H9 (cell line): Measurements from ENCODE around the gene POLR1D. TPM values are rescaled to one million over a fixed set of nuclear protein-coding genes. Genes with fewer than 3 reads are reported as not detected.

Experiments
- DNase-seq: peaks from one replicate; pipeline ENCODE4 v3.0.0-alpha.2; 2017
- H2AFZ ChIP-seq: one replicate; pipeline ENCODE4 v1.6.1; 2013; ENCODE audit warnings: mild to moderate bottlenecking, low read length, control low read depth, moderate library complexity
- H2AK5ac ChIP-seq: 2 replicates; pipeline ENCODE4 v1.6.1; 2013; ENCODE audit warnings: low read length, control low read depth, mixed read lengths; ENCODE audit not compliant: insufficient read length
- H2BK120ac ChIP-seq: one replicate; pipeline ENCODE4 v1.6.1; 2013; ENCODE audit warnings: low read depth, mild to moderate bottlenecking, low read length, control low read depth, inconsistent platforms; ENCODE audit not compliant: poor library complexity, severe bottlenecking
- H2BK12ac ChIP-seq: 2 replicates; pipeline ENCODE4 v1.6.1; 2013; ENCODE audit warnings: low read length, control low read depth, mixed read lengths, low read depth; ENCODE audit not compliant: insufficient read length
- H2BK15ac ChIP-seq: 2 replicates; pipeline ENCODE4 v1.6.1; 2013; ENCODE audit warnings: low read depth, low read length, control low read depth
- H2BK20ac ChIP-seq: one replicate; pipeline ENCODE4 v1.6.1; 2013; ENCODE audit warnings: low read depth, mild to moderate bottlenecking, low read length, control low read depth, inconsistent platforms; ENCODE audit not compliant: poor library complexity, severe bottlenecking
- H2BK5ac ChIP-seq: 2 replicates; pipeline ENCODE4 v1.6.1; 2013; ENCODE audit warnings: low read length, control low read depth, mixed read lengths; ENCODE audit not compliant: insufficient read length
- H3K14ac ChIP-seq: 2 replicates; pipeline ENCODE4 v1.6.1; 2013; ENCODE audit warnings: low read length, control low read depth; ENCODE audit not compliant: insufficient read depth
- H3K18ac ChIP-seq: 2 replicates; pipeline ENCODE4 v1.6.1; 2013; ENCODE audit warnings: low read depth, mild to moderate bottlenecking, mixed read lengths, low read length, control low read depth; ENCODE audit not compliant: insufficient read length
- H3K23ac ChIP-seq: 2 replicates; pipeline ENCODE4 v1.6.1; 2013; ENCODE audit warnings: low read length, control low read depth, mixed read lengths, low read depth; ENCODE audit not compliant: insufficient read length
- H3K23me2 ChIP-seq: 2 replicates; pipeline ENCODE4 v1.6.1; 2013; ENCODE audit warnings: low read depth, mild to moderate bottlenecking, mixed read lengths, low read length, control low read depth; ENCODE audit not compliant: insufficient read length, poor library complexity, severe bottlenecking
- H3K27ac ChIP-seq: 2 replicates; pipeline ENCODE4 v1.5.1; 2013; ENCODE audit warnings: low read length, control low read depth, mixed read lengths, low read depth; ENCODE audit not compliant: insufficient read length
- H3K27me3 ChIP-seq: 2 replicates; pipeline ENCODE4 v1.6.1; 2013; ENCODE audit warnings: low read length, control low read depth, inconsistent platforms; ENCODE audit not compliant: insufficient read depth
- H3K4ac ChIP-seq: 2 replicates; pipeline ENCODE4 v1.6.1; 2013; ENCODE audit warnings: low read depth, mild to moderate bottlenecking, control low read depth, inconsistent platforms, low read length, moderate library complexity
- H3K4me1 ChIP-seq: 2 replicates; pipeline ENCODE4 v1.6.1; 2013; ENCODE audit warnings: low read length, control low read depth, inconsistent platforms; ENCODE audit not compliant: insufficient read depth
- H3K4me2 ChIP-seq: 2 replicates; pipeline ENCODE4 v1.6.1; 2013; ENCODE audit warnings: low read length, control low read depth, mixed read lengths; ENCODE audit not compliant: insufficient read length, insufficient read depth
- H3K56ac ChIP-seq: 2 replicates; pipeline ENCODE4 v1.6.1; 2013; ENCODE audit warnings: low read depth, mild to moderate bottlenecking, mixed read lengths, low read length, control low read depth; ENCODE audit not compliant: insufficient read length
- H3K79me1 ChIP-seq: 2 replicates; pipeline ENCODE4 v1.6.1; 2013; ENCODE audit warnings: low read depth, mild to moderate bottlenecking, moderate library complexity, low read length, control low read depth, inconsistent platforms; ENCODE audit not compliant: insufficient read depth, poor library complexity, severe bottlenecking
- H3K79me2 ChIP-seq: 2 replicates; pipeline ENCODE4 v1.6.1; 2013; ENCODE audit warnings: low read length, control low read depth, inconsistent platforms; ENCODE audit not compliant: insufficient read depth
- H3K9ac ChIP-seq: 2 replicates; pipeline ENCODE4 v1.6.1; 2013; ENCODE audit warnings: low read length, control low read depth, mixed read lengths; ENCODE audit not compliant: insufficient read length; ENCODE audit errors: extremely low read depth
- H3K9me3 ChIP-seq: one replicate; pipeline ENCODE4 v1.6.1; 2013; ENCODE audit warnings: low read depth, low read length, inconsistent platforms; ENCODE audit not compliant: control insufficient read depth
- H3T11ph ChIP-seq: one replicate; pipeline ENCODE4 v1.6.1; 2013; ENCODE audit warnings: mild to moderate bottlenecking, low read length, control low read depth, inconsistent platforms
- H4K20me1 ChIP-seq: one replicate; pipeline ENCODE4 v1.6.1; 2013; ENCODE audit not compliant: control insufficient read depth, insufficient read length, insufficient read depth
- H4K5ac ChIP-seq: 2 replicates; pipeline ENCODE4 v1.6.1; 2013; ENCODE audit warnings: low read depth, mild to moderate bottlenecking, mixed read lengths, low read length, control low read depth; ENCODE audit not compliant: insufficient read length
- H4K8ac ChIP-seq: replicated peaks from 2 replicates; pipeline ENCODE4 v1.6.1; 2013; ENCODE audit warnings: low read length, control low read depth, mixed read lengths, low read depth; ENCODE audit not compliant: insufficient read length
- H4K91ac ChIP-seq: 2 replicates; pipeline ENCODE4 v1.6.1; 2013; ENCODE audit warnings: low read depth, mild to moderate bottlenecking, moderate library complexity, mixed read lengths, low read length, control low read depth; ENCODE audit not compliant: insufficient read length
- H3K27ac Mint-ChIP-seq, 3 experiments: 2 replicates in 2 of 3; 3 replicates in 1 of 3; pipeline ENCODE4 v1.8.0; 2020 to 2021; ENCODE audit warnings: mixed read lengths in 3 of 3, mild to moderate bottlenecking in 1 of 3, moderate library complexity in 1 of 3
- H3K27me3 Mint-ChIP-seq: 2 replicates; pipeline ENCODE4 v1.8.0; 2021; ENCODE audit warnings: low read depth, mild to moderate bottlenecking, moderate library complexity, mixed read lengths
- H3K36me3 Mint-ChIP-seq, 3 experiments: 2 replicates in 2 of 3; 3 replicates in 1 of 3; pipeline ENCODE4 v1.8.0; 2020 to 2021; ENCODE audit warnings: low read depth in 3 of 3, mixed read lengths in 3 of 3; ENCODE audit not compliant: insufficient read depth in 1 of 3
- H3K4me1 Mint-ChIP-seq, 2 experiments: 2 replicates each; pipeline ENCODE4 v1.8.0; 2020; ENCODE audit warnings: mixed read lengths in 2 of 2
- H3K4me3 Mint-ChIP-seq, 2 experiments: 2 replicates in 1 of 2; 3 replicates in 1 of 2; pipeline ENCODE4 v1.8.0; 2020 to 2021; ENCODE audit warnings: mild to moderate bottlenecking in 2 of 2, mixed read lengths in 2 of 2, moderate library complexity in 1 of 2
- H3K9me3 Mint-ChIP-seq, 2 experiments: 2 replicates in 1 of 2; 3 replicates in 1 of 2; pipeline ENCODE4 v1.8.0; 2020; ENCODE audit warnings: mild to moderate bottlenecking in 2 of 2, mixed read lengths in 2 of 2, moderate library complexity in 1 of 2
- WGBS: extraction: QIAGEN DNeasy Blood & Tissue Kit; methylation state at CpG from one replicate; pipeline ENCODE4 v1.1.7; 2013; ENCODE audit warnings: missing lambda C conversion rate, low lambda C conversion rate, mixed read lengths; ENCODE audit not compliant: insufficient read length; ENCODE audit errors: extremely low coverage; 5-methylcytosine and 5-hydroxymethylcytosine counted together
- total RNA-seq: library from RNA; stranded (reverse); gene quantifications from 2 replicates; pipeline ENCODE4 v1.2.1, GENCODE V29; 2021
- TF ChIP-seq, protein P1 (sequence below): fragments of 200-600 bp; sonication (generic); conservative IDR thresholded peaks from 3 replicates; pipeline ENCODE4 v1.8.0; 2021; ENCODE audit warnings: antibody characterized with exemption, mild to moderate bottlenecking

The POLR1D gene
- total RNA-seq, 1 experiment from 2014 or later = 167 TPM

GRCh38 chr13:27662738-27663470 is 41.2 kb downstream of the POLR1D start:
- H3K27ac ChIP-seq = no peak overlapping the region
- no peaks in the 10 kb centered on the region for H3K9me3 Mint-ChIP-seq

More at GRCh38 chr13:27662738-27663470, 41.2 kb downstream of the POLR1D start:
- Histone ChIP-seq H2AK5ac (no peak overlapping the region), H3K4me1 (no peaks in the 10 kb centered on the region), H3K4ac (no peak overlapping the region), H2BK120ac (no peak overlapping the region), H2BK5ac (no peak overlapping the region), H3K79me1 (no peaks in the 10 kb centered on the region), H3K27me3 (no peaks in the 10 kb centered on the region), H3K9me3 (no peaks in the 10 kb centered on the region), H4K8ac (no peak overlapping the region), H4K91ac (no peak overlapping the region), H3T11ph (no peak overlapping the region), H2AFZ (no peak overlapping the region), H3K9ac (no peak overlapping the region), H3K56ac (no peak overlapping the region), H3K23ac (no peak overlapping the region), H2BK12ac (no peak overlapping the region), H2BK15ac (no peak overlapping the region), H4K20me1 (no peaks in the 10 kb centered on the region), H3K4me2 (no peak overlapping the region), H3K79me2 (no peaks in the 10 kb centered on the region), H2BK20ac (no peak overlapping the region), H3K23me2 (no peaks in the 10 kb centered on the region), H4K5ac (no peak overlapping the region), H3K14ac (no peak overlapping the region), H3K18ac (no peak overlapping the region)
- WGBS = no CpG with 5 or more reads among the region's 2 CpGs
- H3K4me3 Mint-ChIP-seq = no peak overlapping the region
- H3K4me1 Mint-ChIP-seq = peaks cover 10 to 19% of the 10 kb centered on the region in 2 experiments; a peak in 3 of 4 replicates
- TF ChIP-seq, protein P1, sequence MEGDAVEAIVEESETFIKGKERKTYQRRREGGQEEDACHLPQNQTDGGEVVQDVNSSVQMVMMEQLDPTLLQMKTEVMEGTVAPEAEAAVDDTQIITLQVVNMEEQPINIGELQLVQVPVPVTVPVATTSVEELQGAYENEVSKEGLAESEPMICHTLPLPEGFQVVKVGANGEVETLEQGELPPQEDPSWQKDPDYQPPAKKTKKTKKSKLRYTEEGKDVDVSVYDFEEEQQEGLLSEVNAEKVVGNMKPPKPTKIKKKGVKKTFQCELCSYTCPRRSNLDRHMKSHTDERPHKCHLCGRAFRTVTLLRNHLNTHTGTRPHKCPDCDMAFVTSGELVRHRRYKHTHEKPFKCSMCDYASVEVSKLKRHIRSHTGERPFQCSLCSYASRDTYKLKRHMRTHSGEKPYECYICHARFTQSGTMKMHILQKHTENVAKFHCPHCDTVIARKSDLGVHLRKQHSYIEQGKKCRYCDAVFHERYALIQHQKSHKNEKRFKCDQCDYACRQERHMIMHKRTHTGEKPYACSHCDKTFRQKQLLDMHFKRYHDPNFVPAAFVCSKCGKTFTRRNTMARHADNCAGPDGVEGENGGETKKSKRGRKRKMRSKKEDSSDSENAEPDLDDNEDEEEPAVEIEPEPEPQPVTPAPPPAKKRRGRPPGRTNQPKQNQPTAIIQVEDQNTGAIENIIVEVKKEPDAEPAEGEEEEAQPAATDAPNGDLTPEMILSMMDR = no peak
- peak overlapping the region in 1 of 3 experiments; percentile 40; a peak in 1 of 7 replicates for H3K27ac Mint-ChIP-seq
- H3K27me3 Mint-ChIP-seq = no peaks in the 10 kb centered on the region
- DNase-seq = no peak
- peaks cover 8 to 14% (median 10%) of the 10 kb centered on the region in 3 experiments; a peak in 6 of 7 replicates for H3K36me3 Mint-ChIP-seq
